Astrocyte (in vitro differentiated cells and primary cell): ENCODE data around the gene REG3G. TPM values are rescaled to one million over a fixed set of nuclear protein-coding genes. Genes with fewer than 3 reads are reported as not detected.

Source experiments
- DNase-seq: peaks from one replicate; pipeline ENCODE4 v3.0.0-alpha.2; 2010; ENCODE audit warnings: low read depth
- FAIRE-seq: peaks from 2 replicates; lab custom pipeline; 2011; peaks lifted over from hg19 to GRCh38; lab: Jason Lieb, UNC
- H2AFZ ChIP-seq: 2 replicates; pipeline ENCODE4 v1.6.0; 2012; ENCODE audit warnings: low read depth, low read length, inconsistent platforms
- H3K27ac ChIP-seq: 2 replicates; pipeline ENCODE4 v1.5.1; 2011; ENCODE audit warnings: low read depth, low read length, inconsistent platforms
- H3K27me3 ChIP-seq: 2 replicates; pipeline ENCODE4 v1.6.0; 2011; ENCODE audit warnings: low read length, inconsistent platforms; ENCODE audit not compliant: insufficient read depth
- H3K36me3 ChIP-seq: 2 replicates; pipeline ENCODE4 v1.5.1; 2011; ENCODE audit warnings: low read length, inconsistent platforms; ENCODE audit not compliant: insufficient read depth
- H3K4me1 ChIP-seq: 2 replicates; pipeline ENCODE4 v1.5.1; 2011; ENCODE audit warnings: low read length, inconsistent platforms; ENCODE audit not compliant: insufficient read depth
- H3K4me2 ChIP-seq: 2 replicates; pipeline ENCODE4 v1.6.0; 2012; ENCODE audit warnings: low read length, inconsistent platforms
- H3K4me3 ChIP-seq: 2 replicates; pipeline ENCODE4 v1.5.1; 2011; ENCODE audit warnings: low read depth, mild to moderate bottlenecking, low read length, inconsistent platforms; ENCODE audit not compliant: insufficient read depth
- H3K79me2 ChIP-seq: 2 replicates; pipeline ENCODE4 v1.6.0; 2012; ENCODE audit warnings: mild to moderate bottlenecking, low read length, inconsistent platforms; ENCODE audit not compliant: insufficient read depth
- H3K9ac ChIP-seq: 2 replicates; pipeline ENCODE4 v1.6.0; 2012; ENCODE audit warnings: mild to moderate bottlenecking, low read length, inconsistent platforms
- H3K9me3 ChIP-seq: 2 replicates; pipeline ENCODE4 v1.5.1; 2012; ENCODE audit warnings: low read depth, mild to moderate bottlenecking, low read length, inconsistent platforms; ENCODE audit not compliant: insufficient read depth
- H4K20me1 ChIP-seq: 2 replicates; pipeline ENCODE4 v1.6.0; 2012; ENCODE audit warnings: low read length, inconsistent platforms; ENCODE audit not compliant: insufficient read depth
- H3K27ac Mint-ChIP-seq: one replicate; pipeline ENCODE4 v1.8.0; 2021; ENCODE audit warnings: mild to moderate bottlenecking, mixed read lengths; ENCODE audit not compliant: unreplicated experiment
- H3K27me3 Mint-ChIP-seq: one replicate; pipeline ENCODE4 v1.8.0; 2021; ENCODE audit warnings: low read depth, mixed read lengths; ENCODE audit not compliant: unreplicated experiment
- H3K36me3 Mint-ChIP-seq: one replicate; pipeline ENCODE4 v1.8.0; 2021; ENCODE audit warnings: low read depth, mixed read lengths; ENCODE audit not compliant: unreplicated experiment
- H3K4me1 Mint-ChIP-seq: one replicate; pipeline ENCODE4 v1.8.0; 2021; ENCODE audit warnings: low read depth, mixed read lengths; ENCODE audit not compliant: unreplicated experiment
- H3K4me3 Mint-ChIP-seq: one replicate; pipeline ENCODE4 v1.8.0; 2021; ENCODE audit warnings: mild to moderate bottlenecking, moderate library complexity, mixed read lengths; ENCODE audit not compliant: unreplicated experiment
- H3K9me3 Mint-ChIP-seq: one replicate; pipeline ENCODE4 v1.8.0; 2021; ENCODE audit warnings: mild to moderate bottlenecking, mixed read lengths; ENCODE audit not compliant: unreplicated experiment
- EZH2 ChIP-seq: IDR thresholded peaks from 2 replicates; pipeline ENCODE4 v1.6.1; 2012; ENCODE audit warnings: mild to moderate bottlenecking, low read length, inconsistent platforms; ENCODE audit not compliant: insufficient read depth
- total RNA-seq: library from RNA; stranded (reverse); gene quantifications from 2 replicates; pipeline ENCODE4 v1.2.1, GENCODE V29; 2021
- TF ChIP-seq, protein P1 (sequence below): IDR thresholded peaks from 2 replicates; pipeline ENCODE4 v1.5.1; 2011; ENCODE audit warnings: low read depth, mild to moderate bottlenecking, inconsistent platforms, low read length, moderate library complexity; ENCODE audit not compliant: insufficient read depth

REG3G gene
- total RNA-seq, 1 donor from 2014 or later = not detected

DNA sequence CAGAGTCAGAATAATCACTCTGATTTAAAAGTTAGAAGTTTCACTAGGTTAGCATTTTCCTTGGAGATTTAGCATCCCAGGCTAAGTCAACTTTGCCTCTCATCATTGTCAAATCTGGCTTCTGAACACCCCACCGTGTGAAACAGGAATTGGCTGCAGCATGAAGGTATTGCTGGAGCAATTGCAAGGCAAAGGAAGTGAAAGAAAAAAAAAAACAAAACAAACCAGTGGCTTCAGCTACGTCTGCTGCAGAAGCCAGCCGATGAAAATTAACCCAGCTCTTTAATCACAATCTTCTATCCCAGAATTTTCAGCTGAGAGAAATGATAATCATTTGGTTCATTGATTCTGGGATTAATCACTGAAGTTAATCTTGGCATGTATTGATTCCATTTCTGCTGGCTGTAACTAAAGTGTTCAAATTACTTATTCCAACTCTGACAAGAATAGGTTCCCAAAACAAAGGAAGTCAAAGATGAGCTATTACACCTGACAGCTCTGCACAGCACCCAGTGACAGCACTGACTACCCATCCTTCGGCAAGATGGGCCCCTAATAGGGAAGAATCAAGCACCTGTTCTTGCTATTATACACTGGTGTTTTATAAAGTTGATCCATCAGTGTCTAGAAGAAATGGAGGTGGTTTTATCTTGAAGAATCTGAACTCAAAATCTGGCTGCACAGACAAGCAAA, 42.7 kb upstream of the REG3G start:
- Mint-ChIP-seq H3K4me1 (peaks cover 6% of the 10 kb centered on the region), H3K27me3 (no peaks in the 10 kb centered on the region), H3K36me3 (no peaks in the 10 kb centered on the region), H3K27ac (no peak overlapping the region), H3K4me3 (no peak overlapping the region), H3K9me3 (no peaks in the 10 kb centered on the region)
- Histone ChIP-seq H4K20me1 (no peaks in the 10 kb centered on the region), H3K4me3 (no peak overlapping the region), H2AFZ (no peak overlapping the region), H3K36me3 (no peaks in the 10 kb centered on the region), H3K4me1 (no peaks in the 10 kb centered on the region), H3K27me3 (no peaks in the 10 kb centered on the region), H3K9ac (no peak overlapping the region), H3K27ac (no peak overlapping the region), H3K9me3 (no peaks in the 10 kb centered on the region), H3K79me2 (no peaks in the 10 kb centered on the region), H3K4me2 (no peak overlapping the region)
- FAIRE-seq (no peak), DNase-seq (no peak)
- TF ChIP-seq, protein P1, sequence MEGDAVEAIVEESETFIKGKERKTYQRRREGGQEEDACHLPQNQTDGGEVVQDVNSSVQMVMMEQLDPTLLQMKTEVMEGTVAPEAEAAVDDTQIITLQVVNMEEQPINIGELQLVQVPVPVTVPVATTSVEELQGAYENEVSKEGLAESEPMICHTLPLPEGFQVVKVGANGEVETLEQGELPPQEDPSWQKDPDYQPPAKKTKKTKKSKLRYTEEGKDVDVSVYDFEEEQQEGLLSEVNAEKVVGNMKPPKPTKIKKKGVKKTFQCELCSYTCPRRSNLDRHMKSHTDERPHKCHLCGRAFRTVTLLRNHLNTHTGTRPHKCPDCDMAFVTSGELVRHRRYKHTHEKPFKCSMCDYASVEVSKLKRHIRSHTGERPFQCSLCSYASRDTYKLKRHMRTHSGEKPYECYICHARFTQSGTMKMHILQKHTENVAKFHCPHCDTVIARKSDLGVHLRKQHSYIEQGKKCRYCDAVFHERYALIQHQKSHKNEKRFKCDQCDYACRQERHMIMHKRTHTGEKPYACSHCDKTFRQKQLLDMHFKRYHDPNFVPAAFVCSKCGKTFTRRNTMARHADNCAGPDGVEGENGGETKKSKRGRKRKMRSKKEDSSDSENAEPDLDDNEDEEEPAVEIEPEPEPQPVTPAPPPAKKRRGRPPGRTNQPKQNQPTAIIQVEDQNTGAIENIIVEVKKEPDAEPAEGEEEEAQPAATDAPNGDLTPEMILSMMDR = no peak
- TF ChIP-seq EZH2 = no peak

DNA sequence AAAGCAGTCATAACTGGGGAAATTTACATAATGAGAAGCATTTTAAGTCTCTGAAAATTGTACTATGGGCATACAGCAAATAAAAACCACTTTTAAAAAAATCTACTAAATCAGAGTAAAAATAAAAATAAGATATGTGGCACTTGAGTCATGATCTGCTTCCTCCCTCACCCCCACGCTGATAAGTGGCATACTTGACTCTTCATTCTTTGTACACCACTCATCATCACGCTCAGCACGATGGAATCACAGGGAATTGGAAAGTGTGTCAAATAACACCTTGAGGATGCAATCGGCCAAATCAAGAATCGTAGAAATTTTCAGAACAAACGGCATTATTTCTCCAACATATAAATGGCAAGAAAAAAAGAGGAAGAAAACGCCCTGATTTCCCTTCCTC, 41.1 kb upstream of the REG3G start:
- Mint-ChIP-seq H3K9me3 (no peaks in the 10 kb centered on the region), H3K27me3 (no peaks in the 10 kb centered on the region), H3K27ac (no peak overlapping the region), H3K4me3 (no peak overlapping the region), H3K4me1 (peaks cover 4% of the 10 kb centered on the region), H3K36me3 (no peaks in the 10 kb centered on the region)
- no peaks in the 10 kb centered on the region for H3K36me3 ChIP-seq
- TF ChIP-seq EZH2 = no peak
- TF ChIP-seq, protein P1 = no peak
- H4K20me1 ChIP-seq = no peaks in the 10 kb centered on the region
- no peaks in the 10 kb centered on the region for H3K4me1 ChIP-seq
- DNase-seq (no peak), FAIRE-seq (no peak)
- H3K9ac ChIP-seq = no peak overlapping the region
- no peaks in the 10 kb centered on the region for H3K79me2 ChIP-seq
- H3K9me3 ChIP-seq = no peaks in the 10 kb centered on the region
- no peaks in the 10 kb centered on the region for H3K27me3 ChIP-seq
- H2AFZ ChIP-seq = no peak overlapping the region
- H3K4me3 ChIP-seq = no peak overlapping the region
- no peak overlapping the region for H3K4me2 ChIP-seq
- no peak overlapping the region for H3K27ac ChIP-seq

GRCh38 chr2:78985558-78985957, 39.9 kb upstream of the REG3G start:
- Mint-ChIP-seq H3K9me3 (no peaks in the 10 kb centered on the region), H3K4me1 (peaks cover 4% of the 10 kb centered on the region), H3K27ac (no peak overlapping the region), H3K4me3 (no peak overlapping the region), H3K27me3 (no peaks in the 10 kb centered on the region), H3K36me3 (no peaks in the 10 kb centered on the region)
- Histone ChIP-seq H3K9ac (no peak overlapping the region), H3K36me3 (no peaks in the 10 kb centered on the region), H3K4me2 (no peak overlapping the region), H3K27me3 (no peaks in the 10 kb centered on the region), H3K4me3 (no peak overlapping the region), H4K20me1 (no peaks in the 10 kb centered on the region), H3K9me3 (no peaks in the 10 kb centered on the region), H3K79me2 (no peaks in the 10 kb centered on the region), H3K4me1 (no peaks in the 10 kb centered on the region), H2AFZ (no peak overlapping the region), H3K27ac (no peak overlapping the region)
- TF ChIP-seq EZH2 = no peak
- TF ChIP-seq, protein P1 = no peak
- DNase-seq (no peak), FAIRE-seq (no peak)
